HG03378 (cell line): ENCODE results near the gene GPATCH8.

Experiments
- ATAC-seq: cut with Tn5 transposase; IDR thresholded peaks from one replicate; pipeline ENCODE4 v1.9.1; 2021; ENCODE audit warnings: mild to moderate bottlenecking, moderate library complexity; ENCODE audit not compliant: unreplicated experiment

Gene GPATCH8

DNA sequence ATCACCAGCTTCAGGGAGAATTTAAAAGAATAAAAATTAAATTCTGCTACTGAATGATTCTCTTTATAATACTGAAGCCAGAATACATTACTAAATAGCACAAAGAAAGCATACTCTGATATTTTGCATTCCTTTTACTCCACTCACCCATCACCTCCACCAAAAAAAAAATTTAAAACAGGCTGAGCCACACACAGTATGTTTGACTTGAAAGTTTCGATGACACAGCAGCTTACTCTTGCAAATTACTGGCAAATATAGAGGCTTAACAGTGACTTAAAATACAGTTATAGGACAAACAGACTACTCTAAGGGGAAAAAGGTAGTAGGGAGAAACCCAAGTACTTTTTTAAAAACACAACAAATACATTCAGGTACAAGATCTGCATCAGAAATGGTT is 39.2 kb downstream of the GPATCH8 start:
- ATAC-seq, result no peak

DNA sequence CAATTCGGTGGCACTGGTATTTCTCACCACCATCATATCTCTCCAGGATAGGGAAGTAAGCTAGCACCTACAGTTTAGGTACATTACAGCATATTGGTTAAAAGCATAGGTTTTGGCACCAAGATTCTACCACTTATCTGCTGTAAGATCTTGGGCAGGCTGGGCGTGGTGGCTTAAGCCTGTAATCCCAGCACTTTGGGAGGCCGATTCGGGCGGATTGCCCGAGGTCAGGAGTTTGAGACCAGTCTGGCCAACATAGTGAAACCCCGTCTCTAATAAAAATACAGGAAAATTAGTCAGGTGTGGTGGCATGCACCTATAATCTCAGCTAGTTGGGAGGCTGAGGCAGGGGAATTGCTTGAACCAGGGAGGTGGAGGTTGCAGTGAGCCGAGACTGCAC is 51.4 kb downstream of the GPATCH8 start:
- ATAC-seq, result no peak

DNA sequence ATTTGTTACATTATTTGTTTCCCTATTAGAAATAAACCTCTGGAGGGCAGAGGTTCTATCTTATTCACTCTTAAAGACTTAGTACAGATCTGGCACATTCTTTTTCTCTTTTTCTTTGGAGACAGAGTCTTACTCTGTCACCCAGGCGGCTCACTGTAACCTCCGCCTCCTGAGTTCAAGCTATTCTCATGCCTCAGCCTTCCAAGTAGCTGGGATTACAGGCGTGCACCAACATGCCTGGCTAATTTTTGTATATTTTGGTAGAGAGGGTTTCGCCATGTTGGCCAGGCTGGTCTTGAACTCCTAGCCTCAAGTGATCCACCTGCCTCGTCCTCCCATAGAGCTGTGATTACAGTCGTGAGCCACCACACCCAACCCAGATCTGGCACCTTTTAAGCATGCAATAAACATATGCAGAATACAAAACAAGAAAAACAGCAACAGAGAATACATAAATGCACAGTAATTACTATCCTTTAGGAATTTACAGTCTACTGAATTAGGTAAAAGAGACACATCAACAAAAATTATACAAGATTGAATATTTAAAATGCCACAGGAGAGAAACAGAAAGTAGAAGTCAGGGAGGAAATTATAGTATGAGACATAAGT is 52.1 kb downstream of the GPATCH8 start:
- ATAC-seq, result no peak

DNA sequence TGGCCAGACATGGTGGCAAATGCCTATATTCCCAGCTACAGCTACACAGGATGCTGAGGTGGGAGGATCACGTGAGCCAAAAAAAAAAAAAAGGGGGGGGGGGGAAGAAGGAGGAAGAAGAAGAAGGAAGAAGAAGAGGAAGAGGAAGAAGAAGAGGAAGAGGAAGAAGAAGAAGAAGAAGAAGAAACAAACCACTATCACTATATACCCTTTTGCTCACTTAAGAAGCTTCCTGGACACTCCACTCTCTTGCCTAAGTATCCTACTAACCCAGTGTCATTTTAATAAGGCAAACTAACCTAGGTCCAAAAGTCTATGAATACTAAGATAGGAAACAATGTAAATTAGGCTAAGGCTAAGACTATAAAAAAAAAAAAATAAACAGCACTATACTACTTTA is 54.8 kb downstream of the GPATCH8 start:
- no peak for ATAC-seq

DNA sequence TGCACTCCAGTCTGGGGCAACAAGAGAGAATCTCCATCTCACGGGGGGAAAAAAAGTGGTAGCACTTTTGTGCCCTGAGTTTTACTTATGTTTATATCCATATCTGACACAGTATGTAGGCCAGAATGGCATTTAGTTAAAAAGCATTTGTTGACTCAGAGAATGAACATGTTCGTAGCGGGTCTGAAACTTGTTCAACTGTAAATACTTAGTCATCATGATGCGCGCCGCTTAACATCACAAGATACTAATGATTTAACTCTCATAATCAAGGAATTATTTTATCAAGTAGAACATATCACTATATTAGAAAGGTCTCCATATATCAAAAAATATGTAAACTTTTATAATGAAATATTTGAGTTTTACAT is 58.5 kb downstream of the GPATCH8 start:
- ATAC-seq, result no peak

DNA sequence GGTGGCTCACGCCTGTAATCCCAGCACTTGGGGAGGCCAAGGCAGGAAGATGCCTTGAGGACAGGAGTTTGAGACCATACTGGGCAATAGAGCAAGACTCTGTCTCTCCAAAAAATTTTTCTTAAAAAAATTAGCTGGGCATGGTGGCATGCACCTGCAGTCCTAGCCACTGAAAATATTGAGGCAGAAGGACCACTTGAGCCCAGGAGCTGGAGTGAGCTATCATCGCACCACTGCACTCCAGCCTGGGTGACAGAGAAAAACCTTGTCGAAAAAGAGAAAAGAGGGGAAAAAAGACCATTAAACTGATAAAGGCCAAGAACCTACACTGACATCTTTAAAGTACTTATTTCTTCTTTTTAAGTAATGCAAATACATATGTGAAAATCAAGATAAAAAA is 60.4 kb downstream of the GPATCH8 start:
- no peak for ATAC-seq

DNA sequence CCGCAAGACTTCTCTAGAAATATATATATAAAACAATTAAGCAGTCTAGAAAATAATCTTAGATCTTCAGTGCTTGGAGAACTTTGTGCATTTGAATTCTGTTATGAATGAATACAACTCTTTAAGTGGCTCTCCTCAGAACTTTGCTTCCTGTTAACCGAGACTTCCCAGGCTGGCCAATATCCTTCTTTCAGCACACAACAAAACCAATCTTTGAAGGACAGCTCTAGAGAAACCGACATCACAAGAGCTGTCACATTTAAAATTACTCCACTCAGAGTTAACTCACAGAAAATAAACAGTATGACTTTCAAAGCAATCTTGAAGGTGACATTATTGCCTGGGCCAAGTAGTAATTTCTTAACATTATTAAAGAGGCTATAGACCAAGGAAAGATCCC is 64.0 kb downstream of the GPATCH8 start:
- ATAC-seq, result no peak

DNA sequence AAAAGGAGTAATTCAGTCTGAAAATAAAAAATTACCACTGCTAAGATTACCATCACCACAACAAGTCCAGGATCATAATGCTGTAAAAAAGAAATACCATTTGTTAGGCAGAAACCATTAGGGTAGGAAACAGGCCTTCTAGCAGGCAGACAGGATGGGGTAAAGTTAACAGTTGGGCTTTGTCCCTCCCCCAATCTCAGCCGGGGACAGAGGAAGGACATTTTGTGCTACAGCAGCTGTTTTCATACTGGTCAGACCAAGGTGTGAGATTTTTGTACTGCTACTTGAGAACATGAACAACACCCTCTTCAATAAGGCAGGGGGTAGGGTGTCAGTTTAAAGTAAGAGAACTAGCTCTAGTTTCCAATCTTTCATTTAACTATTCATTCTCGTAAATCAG is 64.6 kb downstream of the GPATCH8 start:
- no peak for ATAC-seq

DNA sequence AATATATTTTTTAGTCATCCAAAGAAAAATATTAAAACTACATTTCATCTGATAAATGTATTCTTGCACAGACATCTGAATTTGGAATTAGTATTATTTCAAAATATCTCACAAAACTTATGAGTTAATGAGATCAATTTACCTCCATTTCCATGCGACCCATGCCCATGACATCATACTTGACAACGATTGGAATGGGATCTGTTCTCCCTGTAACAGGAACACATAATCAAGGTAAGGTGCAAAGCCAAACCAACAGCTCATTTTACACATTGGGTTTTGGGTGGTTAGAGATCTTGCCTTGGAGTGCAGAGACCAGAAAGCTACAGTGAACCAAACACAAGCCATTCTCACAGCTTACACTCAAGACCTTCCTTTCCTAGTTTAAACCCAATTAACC is 66.9 kb downstream of the GPATCH8 start:
- ATAC-seq, result no peak

DNA sequence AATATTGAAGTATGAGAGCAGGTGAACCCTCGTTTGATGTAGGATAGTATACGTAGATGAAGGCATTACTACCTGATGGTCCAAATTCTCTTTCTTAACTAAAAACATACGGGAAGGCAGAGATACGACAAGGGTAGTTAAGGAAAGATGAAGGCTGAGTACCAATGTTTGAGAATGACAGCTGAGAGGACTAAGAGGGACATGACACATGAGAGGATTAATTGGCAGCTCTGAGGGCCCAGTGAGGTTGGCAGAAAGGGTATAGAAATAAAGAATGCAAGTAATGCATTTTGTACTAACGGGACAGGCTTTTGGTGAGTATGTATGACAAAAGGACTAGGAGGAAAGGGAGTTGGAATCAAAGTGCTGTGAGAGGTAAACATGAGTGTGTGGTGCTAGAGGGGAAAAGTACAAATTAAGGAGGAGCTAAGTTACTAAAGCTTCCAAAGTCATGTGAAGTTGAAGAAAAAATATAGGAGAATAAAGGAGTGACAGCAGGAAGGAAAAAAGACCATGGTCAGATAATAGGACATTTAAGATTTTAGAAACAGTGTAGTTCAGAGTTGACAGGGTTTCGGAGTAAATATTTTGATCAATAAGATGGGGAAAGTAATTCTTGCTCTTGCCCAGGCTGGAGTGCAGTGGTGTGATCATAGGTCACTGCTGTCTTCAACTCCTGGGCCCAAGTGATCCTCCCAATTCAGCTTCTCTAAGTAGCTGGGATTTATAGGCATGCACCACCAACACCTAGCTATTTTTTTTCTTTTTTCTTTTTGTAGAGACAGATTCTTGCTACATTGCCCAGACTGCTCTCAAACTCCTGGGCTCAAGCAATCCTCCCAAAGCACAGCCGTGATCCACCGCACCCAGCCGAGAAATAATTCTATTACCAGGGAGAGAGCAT is 70.7 kb downstream of the GPATCH8 start:
- ATAC-seq, result no peak

DNA sequence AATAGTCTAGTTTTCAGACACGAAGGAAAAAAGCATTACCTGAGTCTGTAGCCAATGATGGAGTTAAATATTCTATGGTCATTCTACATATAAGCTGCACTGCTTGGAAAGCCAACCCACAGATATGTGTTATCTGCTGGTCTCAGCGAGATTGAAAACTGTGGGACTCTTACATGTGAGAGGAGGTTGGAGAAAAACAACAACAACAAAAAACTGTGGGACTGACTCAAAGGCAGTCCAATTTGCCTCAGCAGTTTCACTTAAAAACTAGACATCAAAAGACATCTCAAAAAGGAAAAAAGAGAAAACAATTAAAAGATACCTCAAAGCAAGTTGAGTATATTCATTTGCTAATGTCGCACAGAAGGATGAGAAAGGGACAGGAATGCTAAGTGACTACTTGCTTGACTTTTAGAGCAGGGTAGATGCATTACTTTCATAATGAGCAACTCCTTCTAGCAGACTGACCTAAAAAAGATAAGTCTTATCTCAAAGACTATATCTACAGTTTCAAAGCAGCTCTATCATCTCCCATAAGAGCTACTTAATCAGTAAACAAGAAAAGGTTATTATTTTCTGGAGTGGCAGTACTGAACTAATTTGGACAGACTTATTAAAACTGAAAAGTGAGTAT is 78.3 kb downstream of the GPATCH8 start:
- no peak for ATAC-seq

DNA sequence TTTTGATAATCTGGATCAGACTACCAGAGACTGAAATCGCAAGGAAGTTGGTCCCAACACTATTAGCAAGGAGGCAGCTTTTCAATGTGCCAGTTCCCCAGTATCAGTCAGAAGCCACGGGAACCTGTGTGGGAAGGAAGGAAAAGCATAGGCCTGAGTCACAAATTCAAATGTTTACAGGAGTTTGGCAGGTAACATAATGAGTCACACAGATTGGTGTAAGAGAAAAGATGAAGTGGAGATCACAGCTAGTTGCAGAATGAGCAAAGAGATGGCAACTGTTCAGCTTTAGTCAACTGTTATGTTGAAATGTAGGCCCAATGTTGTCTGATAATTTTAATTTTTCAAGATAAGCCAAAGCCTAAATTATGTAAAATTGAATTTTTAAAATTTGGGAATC is 85.7 kb downstream of the GPATCH8 start:
- ATAC-seq, result no peak

DNA sequence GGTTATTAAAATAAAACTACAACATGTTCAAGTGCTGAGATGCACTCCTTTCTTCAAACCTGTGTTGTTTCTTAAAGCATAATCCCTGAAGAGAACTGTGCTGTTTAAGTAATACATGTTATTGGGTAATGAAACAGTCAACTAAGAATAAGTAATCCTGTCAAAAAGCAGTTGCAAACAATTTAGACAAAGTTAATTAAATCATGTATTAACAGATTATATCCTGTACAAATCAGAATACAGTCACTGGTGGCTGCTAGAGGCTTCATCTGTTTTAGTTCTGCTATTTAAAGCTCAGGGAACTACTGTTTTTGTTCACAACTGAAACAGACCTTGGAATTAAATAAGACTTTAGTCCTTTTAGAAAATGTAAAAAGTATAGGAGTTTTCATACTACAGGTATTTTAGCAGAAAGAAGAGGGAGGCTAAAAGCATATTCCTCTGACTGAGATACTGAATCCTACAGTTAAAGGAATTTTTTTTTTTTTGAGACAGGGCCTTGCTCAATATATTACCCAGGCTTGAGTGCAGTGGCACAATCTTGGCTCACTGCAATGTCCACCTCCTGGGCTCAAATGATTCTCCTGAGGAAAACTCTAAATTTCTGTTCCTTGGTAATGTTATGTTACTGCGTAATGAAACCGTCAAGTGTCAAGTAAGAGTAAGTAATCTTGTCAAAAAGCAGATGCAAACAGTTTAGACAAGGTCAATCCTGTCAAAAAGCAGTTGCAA is 86.5 kb downstream of the GPATCH8 start:
- ATAC-seq, result no peak

DNA sequence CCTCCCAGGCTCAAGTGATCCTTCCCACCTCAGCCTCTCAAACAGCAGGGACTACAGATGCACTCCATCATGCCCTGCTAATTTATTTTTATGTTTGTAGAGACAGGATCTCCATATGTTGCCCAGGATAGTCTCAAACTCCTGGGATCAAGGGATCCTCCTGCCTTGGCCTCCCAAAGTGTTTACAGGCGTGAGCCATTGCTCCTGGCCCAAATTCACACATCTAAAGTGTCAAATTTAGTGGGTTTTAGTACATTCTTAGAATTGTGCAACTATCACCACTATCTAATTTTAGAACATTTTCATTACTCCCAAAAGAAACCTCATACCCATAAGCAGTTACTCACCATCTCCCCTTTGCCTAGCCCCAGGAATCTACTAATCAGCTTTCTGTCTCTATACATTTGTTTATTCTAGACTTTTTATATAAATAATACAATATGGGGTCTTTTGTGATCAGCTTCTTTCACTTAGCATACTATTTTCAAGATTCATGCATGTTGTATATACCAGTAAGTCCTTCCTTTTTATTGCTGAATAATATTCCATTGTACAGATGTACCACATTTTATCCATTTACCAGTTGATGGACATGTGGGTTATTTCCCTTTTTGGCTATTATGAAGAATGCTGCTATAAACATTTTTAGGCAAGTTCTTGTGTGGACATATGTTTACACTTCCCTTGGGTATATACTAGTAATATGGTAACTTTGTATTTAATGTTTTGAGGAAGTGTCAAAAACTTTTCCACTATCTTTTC is 88.6 kb downstream of the GPATCH8 start:
- no peak for ATAC-seq

DNA sequence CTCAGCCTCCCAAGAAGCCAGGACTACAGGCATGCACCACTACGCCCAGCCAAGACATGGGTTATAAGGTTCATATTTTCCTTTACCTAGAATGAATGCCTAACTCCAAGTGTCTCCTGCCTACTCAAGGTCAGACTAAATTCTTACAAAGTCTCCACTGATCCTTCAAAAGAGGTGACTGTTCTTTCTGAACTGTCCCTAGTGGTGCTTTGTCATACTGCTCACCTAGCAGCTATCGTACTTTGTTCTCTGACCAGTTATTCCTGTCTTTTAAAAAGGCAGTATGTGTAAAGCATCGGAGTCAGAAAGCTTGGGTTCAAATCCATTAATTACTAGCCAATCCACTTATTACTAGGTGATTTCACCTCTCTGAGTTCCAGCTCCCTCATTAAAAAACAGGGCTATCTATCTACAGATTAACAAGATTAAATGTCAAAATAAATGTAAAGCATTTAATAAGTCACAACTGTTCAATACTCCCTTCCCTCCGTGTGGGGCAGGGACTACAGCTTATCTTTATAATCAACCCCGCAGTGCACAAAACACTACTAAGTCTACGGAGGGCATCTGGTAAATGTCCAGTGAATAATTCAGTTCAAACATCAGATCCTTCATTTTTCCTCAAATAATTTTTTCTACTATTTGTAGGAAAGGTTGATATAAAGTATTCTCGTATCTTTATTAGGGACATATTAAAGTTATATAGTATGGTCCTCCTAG is 93.7 kb downstream of the GPATCH8 start:
- no peak for ATAC-seq

DNA sequence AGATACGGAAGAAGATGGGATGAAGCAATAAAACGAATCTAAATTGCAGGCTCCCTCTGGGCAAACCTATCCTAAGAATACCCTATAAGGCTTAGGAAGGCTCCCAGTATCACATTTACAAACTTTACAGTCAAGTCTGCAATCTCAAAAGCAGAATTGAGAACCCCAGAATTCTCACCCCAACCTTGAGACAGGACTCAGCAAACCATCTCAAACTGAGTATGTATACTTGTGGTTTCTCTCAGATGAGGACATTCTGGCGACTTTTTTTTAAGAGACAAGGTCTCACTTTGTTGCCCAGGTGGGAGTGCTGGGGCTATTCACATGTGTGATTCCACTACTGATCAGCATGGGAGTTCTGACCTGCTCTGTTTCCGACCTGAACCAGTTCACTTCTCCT is 94.4 kb downstream of the GPATCH8 start:
- ATAC-seq, result no peak

DNA sequence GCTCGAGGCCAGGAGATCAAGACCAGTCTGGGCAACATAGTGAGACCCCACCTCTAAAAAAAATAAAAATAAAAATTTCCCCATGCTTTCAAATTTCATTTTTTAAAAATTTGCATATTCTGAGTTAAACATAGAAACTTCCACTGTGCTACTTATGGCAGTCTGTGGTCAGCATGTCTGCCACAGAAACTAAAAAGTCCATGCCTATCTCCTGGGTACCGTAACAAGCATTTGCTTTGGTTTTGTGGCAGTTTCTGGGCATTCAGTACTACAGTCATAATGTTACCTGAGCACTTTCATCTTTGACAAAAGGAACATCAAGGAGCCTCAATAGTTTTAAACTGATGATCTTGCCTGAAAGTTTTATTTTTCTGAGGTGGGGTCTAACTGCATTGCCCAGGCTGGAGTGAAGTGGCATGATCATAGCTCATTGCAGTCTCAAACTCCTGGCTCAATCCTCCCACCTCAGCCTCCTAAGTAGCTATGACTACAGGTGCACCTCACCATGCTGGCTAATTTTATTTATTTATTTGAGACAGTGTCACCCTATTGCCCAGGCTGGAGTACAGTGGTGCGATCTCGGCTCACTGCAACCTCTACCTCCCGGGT is 100.5 kb downstream of the GPATCH8 start:
- no peak for ATAC-seq

DNA sequence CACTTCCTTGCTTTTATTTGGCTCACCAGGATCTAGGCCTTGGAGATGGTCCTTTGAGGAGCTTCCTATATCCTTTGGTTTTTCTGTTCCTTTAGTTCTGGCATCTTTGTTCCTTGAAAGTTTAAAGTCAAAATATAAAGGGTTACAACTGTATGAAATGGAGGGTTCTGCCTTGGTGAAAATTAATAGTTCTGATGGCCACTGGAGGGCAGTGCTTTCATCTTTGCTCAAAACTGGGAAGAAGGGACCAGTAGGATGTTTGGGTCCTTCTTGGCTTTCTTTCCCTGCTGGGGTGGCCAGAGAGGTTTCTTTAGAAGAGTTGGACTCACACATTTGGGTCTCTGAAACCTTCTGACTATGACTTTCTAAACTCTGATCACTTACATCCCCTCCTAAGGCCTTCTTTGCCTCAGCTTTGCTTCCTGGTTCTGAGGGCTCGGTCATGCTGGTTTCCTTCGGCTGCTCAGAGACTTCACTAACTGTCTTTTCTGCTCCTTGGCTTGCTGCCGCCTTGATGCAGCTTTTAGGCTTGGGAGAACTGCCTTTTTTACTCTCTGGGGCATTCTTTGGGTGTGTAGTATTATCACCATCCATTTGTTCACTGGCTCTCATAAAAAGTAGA is 102.9 kb downstream of the GPATCH8 start:
- no peak for ATAC-seq
